CD4-positive, alpha-beta memory T cell (primary cell): ENCODE data around the gene GRHL1. TPM values are rescaled to one million over a fixed set of nuclear protein-coding genes. Genes with fewer than 3 reads are reported as not detected.

Experiments
- CTCF ChIA-PET: fragments of 350-600 bp; sonication (Branson Sonifier 250); formaldehyde crosslinking; loops from one replicate; lab custom pipeline; 2021; ENCODE audit warnings: inconsistent platforms; ENCODE audit not compliant: partially characterized antibody; lab: Charles Lee
- POLR2A ChIA-PET: fragments of 350-600 bp; sonication (Branson Sonifier 250); formaldehyde crosslinking; loops from one replicate; lab custom pipeline; 2021; ENCODE audit not compliant: partially characterized antibody; lab: Charles Lee
- DNase-seq, 5 donors: peaks; one replicate each; pipeline versions ENCODE4 v3.0.0 to v3.0.0-alpha.2; 2020 to 2022; ENCODE audit warnings: mixed read lengths in 1 of 5
- H3K27ac ChIP-seq: one replicate; pipeline ENCODE4 v1.7.0; 2013; ENCODE audit warnings: low read depth, low read length
- H3K27me3 ChIP-seq: 2 replicates; pipeline ENCODE4 v1.7.0; 2013; ENCODE audit warnings: mild to moderate bottlenecking, low read length, moderate library complexity; ENCODE audit not compliant: insufficient read depth
- H3K36me3 ChIP-seq: 2 replicates; pipeline ENCODE4 v1.7.0; 2013; ENCODE audit warnings: mild to moderate bottlenecking, low read length, moderate library complexity; ENCODE audit not compliant: insufficient read depth
- H3K4me1 ChIP-seq: 2 replicates; pipeline ENCODE4 v1.7.0; 2013; ENCODE audit warnings: mild to moderate bottlenecking, low read length, moderate library complexity; ENCODE audit not compliant: insufficient read depth
- H3K4me3 ChIP-seq, 2 donors: one replicate each; pipeline ENCODE4 v1.7.0; 2013; ENCODE audit warnings: low read length in 2 of 2, mild to moderate bottlenecking in 1 of 2
- H3K9me3 ChIP-seq, 2 donors: one replicate each; pipeline ENCODE4 v1.7.0; 2013; ENCODE audit warnings: low read length in 2 of 2, control low read depth in 1 of 2; ENCODE audit not compliant: control insufficient read depth in 1 of 2
- H3K27ac Mint-ChIP-seq, 7 donors: one replicate each; pipeline ENCODE4 v1.8.0; 2020 to 2021; ENCODE audit warnings: mixed read lengths in 7 of 7, mild to moderate bottlenecking in 6 of 7, inconsistent platforms in 3 of 7, moderate library complexity in 3 of 7
- H3K27me3 Mint-ChIP-seq, 2 donors: one replicate each; pipeline ENCODE4 v1.8.0; 2020 to 2021; ENCODE audit warnings: mixed read lengths in 2 of 2
- H3K36me3 Mint-ChIP-seq, 2 donors: one replicate each; pipeline ENCODE4 v1.8.0; 2020 to 2021; ENCODE audit warnings: mixed read lengths in 2 of 2, inconsistent platforms in 1 of 2, mild to moderate bottlenecking in 1 of 2
- H3K4me1 Mint-ChIP-seq, 4 donors: one replicate each; pipeline ENCODE4 v1.8.0; 2020 to 2021; ENCODE audit warnings: mixed read lengths in 4 of 4, mild to moderate bottlenecking in 1 of 4
- H3K4me3 Mint-ChIP-seq, 8 donors: one replicate each; pipeline ENCODE4 v1.8.0; 2020 to 2021; ENCODE audit warnings: mixed read lengths in 8 of 8, mild to moderate bottlenecking in 7 of 8, moderate library complexity in 6 of 8, inconsistent platforms in 3 of 8
- H3K9me3 Mint-ChIP-seq, 8 donors: one replicate each; pipeline ENCODE4 v1.8.0; 2020 to 2021; ENCODE audit warnings: mixed read lengths in 8 of 8, mild to moderate bottlenecking in 5 of 8, inconsistent platforms in 3 of 8, moderate library complexity in 1 of 8
- intact Hi-C: fragments of 100-400 bp; cut with micrococcal nuclease; formaldehyde crosslinking; loops from one replicate; pipeline ENCODE4 v1.15.1; 2023
- polyA plus RNA-seq, 2 donors: library from polyadenylated mRNA; unstranded; fragments of 300-500 nt; fragmentation: Illumina TruSeq; gene quantifications; one replicate each; pipeline ENCODE4 v1.2.3, GENCODE V29; 2021
- total RNA-seq, 2 experiments: library from RNA; stranded (reverse); gene quantifications; one replicate each; pipeline ENCODE4 v1.2.3, GENCODE V29; 2021

The GRHL1 gene
- total and polyA plus RNA-seq, 4 experiments from 2014 or later = 0.14 to 0.49 (median 0.33) TPM

DNA sequence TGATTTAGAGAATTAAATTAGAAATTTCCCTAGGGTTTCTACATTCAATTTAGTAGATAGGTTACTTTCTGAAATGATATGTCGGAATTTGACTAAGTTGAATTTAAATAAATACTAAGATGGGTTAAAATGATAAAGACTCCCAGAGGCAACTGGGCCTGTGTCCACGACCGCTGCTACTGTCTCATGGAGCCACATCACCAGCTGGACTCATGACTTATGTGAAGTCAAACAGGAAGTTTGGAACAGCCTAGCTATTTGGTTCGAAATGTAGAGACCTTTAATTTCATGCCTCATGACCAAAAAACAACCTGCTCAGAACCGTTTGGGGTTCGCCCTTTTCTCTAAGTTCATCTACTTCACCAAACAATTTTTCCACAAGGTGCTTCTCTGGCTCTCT is 22.2 kb downstream of the GRHL1 start:
- intact Hi-C loops = no loop called here
- Mint-ChIP-seq H3K36me3 (no peaks in the 10 kb centered on the region), H3K27ac (no peak overlapping the region), H3K27me3 (peaks cover 8% of the 10 kb centered on the region in 2 donors), H3K9me3 (no peaks in the 10 kb centered on the region), H3K4me1 (no peaks in the 10 kb centered on the region), H3K4me3 (no peak overlapping the region)
- CTCF ChIA-PET = interaction anchor here (4.0 kb wide), 1 partner anchor 11 kb away, joined by 23 read pairs; no protein-coding TSS in a partner anchor
- Histone ChIP-seq H3K4me1 (no peaks in the 10 kb centered on the region), H3K4me3 (no peak overlapping the region), H3K27me3 (no peaks in the 10 kb centered on the region), H3K36me3 (no peaks in the 10 kb centered on the region), H3K9me3 (no peaks in the 10 kb centered on the region), H3K27ac (no peak overlapping the region)
- POLR2A ChIA-PET = no interaction called here
- no peak for DNase-seq

DNA sequence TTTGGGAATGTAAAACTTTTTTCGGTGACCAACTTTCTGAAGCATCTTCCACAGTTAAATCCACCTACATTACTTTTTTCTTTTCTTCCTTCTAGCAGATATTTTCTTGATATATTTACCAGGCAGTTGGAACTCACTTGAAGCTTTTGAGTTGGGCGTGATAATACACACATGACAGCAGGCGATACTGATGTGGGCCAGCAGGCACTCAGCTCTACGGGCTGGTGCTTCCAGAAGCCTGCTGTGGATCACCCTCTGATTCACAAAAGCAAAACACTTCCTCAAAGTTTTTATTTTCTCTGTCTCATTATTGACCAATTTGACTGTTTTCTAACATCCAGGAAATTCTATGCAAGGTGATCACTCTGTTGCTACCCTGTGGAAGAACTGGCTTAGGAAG is 22.9 kb downstream of the GRHL1 start:
- ChIA-PET CTCF (interaction anchor here (1.1 to 4.0 kb wide), 3 partner anchors 11 to 98 kb away, joined by 3 to 23 read pairs (median 7); no protein-coding TSS in a partner anchor), POLR2A (no interaction called here)
- Histone ChIP-seq H3K9me3 (no peaks in the 10 kb centered on the region), H3K4me1 (no peaks in the 10 kb centered on the region), H3K27ac (no peak overlapping the region), H3K36me3 (no peaks in the 10 kb centered on the region), H3K27me3 (no peaks in the 10 kb centered on the region), H3K4me3 (no peak overlapping the region)
- intact Hi-C loops = no loop called here
- no peak overlapping the region for H3K27ac Mint-ChIP-seq
- no peaks in the 10 kb centered on the region for H3K4me1 Mint-ChIP-seq
- H3K4me3 Mint-ChIP-seq = no peak overlapping the region
- DNase-seq = no peak
- no peaks in the 10 kb centered on the region for H3K36me3 Mint-ChIP-seq
- no peaks in the 10 kb centered on the region for H3K9me3 Mint-ChIP-seq
- peaks cover 8% of the 10 kb centered on the region in 2 donors for H3K27me3 Mint-ChIP-seq

GRCh38 chr2:9975328-9975727 is 23.8 kb downstream of the GRHL1 start:
- no peak overlapping the region for H3K27ac Mint-ChIP-seq
- H3K4me1 ChIP-seq = peaks cover 7% of the 10 kb centered on the region
- CTCF ChIA-PET = interaction anchor here (1.4 to 4.0 kb wide), 2 partner anchors 10 to 74 kb away, joined by 7 to 23 read pairs; no protein-coding TSS in a partner anchor
- H3K9me3 Mint-ChIP-seq = no peaks in the 10 kb centered on the region
- H3K4me1 Mint-ChIP-seq = peaks cover 3 to 6% (median 5%) of the 10 kb centered on the region in 4 donors
- no peaks in the 10 kb centered on the region for H3K36me3 Mint-ChIP-seq
- H3K27ac ChIP-seq = no peak overlapping the region
- intact Hi-C loops = no loop called here
- no peaks in the 10 kb centered on the region for H3K9me3 ChIP-seq
- DNase-seq = no peak
- no peak overlapping the region for H3K4me3 Mint-ChIP-seq
- H3K27me3 Mint-ChIP-seq = peaks cover 8 to 10% of the 10 kb centered on the region in 2 donors
- H3K36me3 ChIP-seq = no peaks in the 10 kb centered on the region
- POLR2A ChIA-PET = no interaction called here
- no peak overlapping the region for H3K4me3 ChIP-seq
- no peaks in the 10 kb centered on the region for H3K27me3 ChIP-seq

GRCh38 chr2:9975805-9976447 is 24.4 kb downstream of the GRHL1 start:
- no peak overlapping the region for H3K4me3 ChIP-seq
- no peak overlapping the region for H3K27ac ChIP-seq
- intact Hi-C loops = no loop called here
- H3K9me3 Mint-ChIP-seq = no peaks in the 10 kb centered on the region
- peaks cover 8 to 10% of the 10 kb centered on the region in 2 donors for H3K27me3 Mint-ChIP-seq
- H3K27ac Mint-ChIP-seq = no peak overlapping the region
- ChIA-PET POLR2A (no interaction called here), CTCF (interaction anchor here (1.5 to 4.0 kb wide), 2 partner anchors 9 to 69 kb away, joined by 3 to 23 read pairs; no protein-coding TSS in a partner anchor)
- H3K4me3 Mint-ChIP-seq = no peak overlapping the region
- H3K36me3 Mint-ChIP-seq = no peaks in the 10 kb centered on the region
- H3K4me1 ChIP-seq = peaks cover 7% of the 10 kb centered on the region
- no peaks in the 10 kb centered on the region for H3K36me3 ChIP-seq
- H3K27me3 ChIP-seq = no peaks in the 10 kb centered on the region
- DNase-seq = no peak
- H3K9me3 ChIP-seq = no peaks in the 10 kb centered on the region
- H3K4me1 Mint-ChIP-seq = peaks cover 5 to 8% (median 6%) of the 10 kb centered on the region in 4 donors

DNA sequence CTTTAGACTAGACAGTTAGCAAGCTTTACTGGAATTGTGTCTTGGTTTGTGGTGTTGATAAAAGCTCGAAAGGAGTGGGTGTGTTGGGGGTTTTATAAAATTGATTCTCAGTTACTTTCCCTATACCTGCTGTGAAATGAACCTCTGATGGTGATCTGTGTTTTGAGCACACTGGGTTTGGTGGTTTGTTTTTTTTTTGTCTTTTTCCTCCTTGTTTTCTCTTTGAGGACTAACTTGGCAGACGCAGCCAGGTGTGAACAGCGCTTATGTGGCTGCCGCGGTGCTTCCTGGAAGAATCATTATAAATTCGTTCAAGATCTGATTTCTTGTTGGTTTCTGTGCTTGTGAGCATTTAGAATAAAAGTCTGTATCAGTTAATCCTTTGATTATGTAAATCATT is 28.5 kb downstream of the GRHL1 start:
- CTCF ChIA-PET = interaction anchor here (0.7 to 0.9 kb wide), 2 partner anchors 70 to 92 kb away, joined by 3 read pairs; no protein-coding TSS in a partner anchor

DNA sequence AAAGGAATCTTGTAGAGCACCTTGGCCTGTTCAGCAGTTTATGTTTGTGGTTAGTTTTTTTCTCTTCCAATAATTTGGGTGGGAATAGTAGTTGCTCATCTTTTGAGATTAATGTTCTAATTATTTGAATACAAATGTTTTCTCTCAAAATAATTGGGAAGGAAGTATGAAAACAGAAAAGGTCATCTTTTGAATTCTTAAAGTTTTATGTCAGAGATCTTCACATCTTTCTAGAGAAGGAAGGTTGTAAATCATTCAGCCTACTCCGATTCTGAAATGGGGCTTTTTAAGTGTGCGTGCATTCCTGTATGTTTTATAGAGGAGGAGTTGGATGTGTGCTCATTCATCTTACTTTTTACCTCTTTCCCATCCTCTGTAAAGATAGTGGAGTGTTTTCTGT is 29.0 kb downstream of the GRHL1 start:
- no peaks in the 10 kb centered on the region for H3K36me3 ChIP-seq
- H3K4me1 Mint-ChIP-seq = peaks cover 10 to 14% (median 11%) of the 10 kb centered on the region in 4 donors
- intact Hi-C loops = loop anchor here (10.0 kb wide), 1 partner anchor 454 kb away; no protein-coding TSS in a partner anchor
- ChIA-PET CTCF (interaction anchor here (1.2 to 12.3 kb wide), 2 partner anchors 67 to 117 kb away, joined by 4 to 431 read pairs; partner anchors contain the start of gene KLF11), POLR2A (no interaction called here)
- no peak overlapping the region for H3K4me3 ChIP-seq
- H3K9me3 Mint-ChIP-seq = no peaks in the 10 kb centered on the region
- no peak for DNase-seq
- H3K27me3 ChIP-seq = no peaks in the 10 kb centered on the region
- no peaks in the 10 kb centered on the region for H3K36me3 Mint-ChIP-seq
- peaks cover 14% of the 10 kb centered on the region for H3K4me1 ChIP-seq
- H3K27ac ChIP-seq = no peak overlapping the region
- peaks cover 8 to 10% of the 10 kb centered on the region in 2 donors for H3K27me3 Mint-ChIP-seq
- no peak overlapping the region for H3K27ac Mint-ChIP-seq
- no peaks in the 10 kb centered on the region for H3K9me3 ChIP-seq
- H3K4me3 Mint-ChIP-seq = no peak overlapping the region

More for the DNA sequence above, 28.5 kb downstream of the GRHL1 start:
- H3K9me3 Mint-ChIP-seq = no peaks in the 10 kb centered on the region
- POLR2A ChIA-PET = interaction anchor here (0.6 kb wide), 1 partner anchor 120 kb away, joined by 3 read pairs; no protein-coding TSS in a partner anchor
- Histone ChIP-seq H3K27ac (no peak overlapping the region), H3K4me3 (no peak overlapping the region), H3K36me3 (no peaks in the 10 kb centered on the region), H3K4me1 (peaks cover 14% of the 10 kb centered on the region), H3K9me3 (no peaks in the 10 kb centered on the region), H3K27me3 (no peaks in the 10 kb centered on the region)
- H3K36me3 Mint-ChIP-seq = no peaks in the 10 kb centered on the region
- peak overlapping the region in 3 of 8 donors; percentile 55 to 75 (median 61) for H3K4me3 Mint-ChIP-seq
- peaks cover 8 to 10% of the 10 kb centered on the region in 2 donors for H3K27me3 Mint-ChIP-seq
- peaks cover 10 to 14% (median 11%) of the 10 kb centered on the region in 4 donors for H3K4me1 Mint-ChIP-seq
- intact Hi-C loops = loop anchor here (10.0 kb wide), 1 partner anchor 455 kb away; no protein-coding TSS in a partner anchor
- peak overlapping the region in 1 of 7 donors; percentile 62 for H3K27ac Mint-ChIP-seq
- DNase-seq = no peak

DNA sequence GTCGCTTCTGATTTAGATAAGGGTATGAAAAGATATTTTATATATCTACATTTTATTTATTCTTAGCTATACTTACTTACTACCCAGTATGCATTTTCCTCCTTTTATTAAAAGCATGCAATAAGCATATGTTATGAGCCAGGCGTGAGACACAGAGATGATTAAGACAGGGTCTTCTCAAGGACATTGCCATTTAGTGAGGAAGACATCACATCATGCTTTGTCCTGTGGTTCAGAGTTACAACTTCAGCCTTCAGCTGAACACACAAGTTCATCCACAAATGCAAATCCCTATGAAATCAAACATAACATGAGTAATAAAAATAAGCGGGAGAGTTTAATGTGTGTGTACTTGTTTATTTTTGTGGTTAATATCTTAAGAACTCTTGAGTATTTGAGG is 30.2 kb downstream of the GRHL1 start:
- Histone ChIP-seq H3K27me3 (no peaks in the 10 kb centered on the region), H3K4me3 (no peak overlapping the region), H3K27ac (no peak overlapping the region), H3K36me3 (no peaks in the 10 kb centered on the region), H3K9me3 (no peaks in the 10 kb centered on the region), H3K4me1 (peaks cover 14% of the 10 kb centered on the region)
- no peak for DNase-seq
- no peak overlapping the region for H3K4me3 Mint-ChIP-seq
- intact Hi-C loops = loop anchor here (10.0 kb wide), 1 partner anchor 453 kb away; no protein-coding TSS in a partner anchor
- no peaks in the 10 kb centered on the region for H3K9me3 Mint-ChIP-seq
- POLR2A ChIA-PET = interaction anchor here (0.8 kb wide), 1 partner anchor 62 kb away, joined by 3 read pairs; the partner anchor contains the start of gene KLF11
- peaks cover 6 to 8% of the 10 kb centered on the region in 2 donors for H3K27me3 Mint-ChIP-seq
- CTCF ChIA-PET = interaction anchor here (0.8 to 12.3 kb wide), 3 partner anchors 9 to 115 kb away, joined by 4 to 431 read pairs (median 5); partner anchors contain the start of gene KLF11
- no peak overlapping the region for H3K27ac Mint-ChIP-seq
- H3K36me3 Mint-ChIP-seq = no peaks in the 10 kb centered on the region
- peaks cover 10 to 14% (median 11%) of the 10 kb centered on the region in 4 donors for H3K4me1 Mint-ChIP-seq
